ENCODE measurements around the gene LRP3. TPM values are rescaled to one million over a fixed set of nuclear protein-coding genes. Genes with fewer than 3 reads are reported as not detected.

The LRP3 gene
- total and polyA plus RNA-seq, 2 of the 13 experiments (the other 11 are each of a cell fraction or from before 2014, with no cell fraction given), result 17.6 to 51.6 TPM

- TF ChIP-seq TRAFD1 (CRISPR knock-in tag; IDR thresholded peaks at IDR 0.05; ENCODE audit: borderline replicate concordance) (no peak), SSRP1 (CRISPR knock-in tag; IDR thresholded peaks at IDR 0.05) (peak; percentile 87), ZFP36L2 (CRISPR knock-in tag; IDR thresholded peaks at IDR 0.05) (no peak), HES4 (CRISPR knock-in tag; IDR thresholded peaks at IDR 0.05; ENCODE audit: borderline replicate concordance) (peak; percentile 13; the same call in 1 of the 2 replicates), XBP1 (CRISPR knock-in tag; IDR thresholded peaks at IDR 0.05) (no peak), ZNF569 (CRISPR knock-in tag; IDR thresholded peaks at IDR 0.05; ENCODE audit: borderline replicate concordance) (no peak), PHF21A (CRISPR knock-in tag; IDR thresholded peaks at IDR 0.05) (no peak), ZNF558 (CRISPR knock-in tag; IDR thresholded peaks at IDR 0.05; ENCODE audit: borderline replicate concordance) (peak; percentile 74; the same call in 1 of the 2 replicates), RERE (CRISPR knock-in tag; IDR thresholded peaks at IDR 0.05; ENCODE audit: low read depth) (no peak), ZNF850 (CRISPR knock-in tag; conservative IDR thresholded peaks at IDR 0.05) (0 out of 2 replicates have a peak, but pooled peaks have one; percentile 5), RNF2 (conservative IDR thresholded peaks at IDR 0.05; ENCODE audit: low read depth) (peak; percentile 59; the same call in 1 of the 2 replicates), ZNF367 (CRISPR knock-in tag; IDR thresholded peaks at IDR 0.05; ENCODE audit: borderline replicate concordance) (0 out of 2 replicates have a peak, but pooled peaks have one; percentile 42), CCDC6 (CRISPR knock-in tag; IDR thresholded peaks at IDR 0.05) (no peak), ZNF383 (CRISPR knock-in tag; IDR thresholded peaks at IDR 0.05; ENCODE audit: borderline replicate concordance) (no peak), TBP (CRISPR knock-in tag; IDR thresholded peaks at IDR 0.05) (peak; percentile 80; the same call in 1 of the 2 replicates), TOPORS (CRISPR knock-in tag; IDR thresholded peaks at IDR 0.05) (0 out of 2 replicates have a peak, but pooled peaks have one; percentile 7), ZNF362 (CRISPR knock-in tag; IDR thresholded peaks at IDR 0.05; ENCODE audit: borderline replicate concordance) (no peak), ZNF256 (CRISPR knock-in tag; conservative IDR thresholded peaks at IDR 0.05) (no peak)
These were observed 16.6 kb upstream of the LRP3 start (continued) for GRCh38 chr19:33177417-33177979.
